GM18951 (cell line): Measurements from ENCODE around the gene MIOS.

ENCODE experiments used
- POLR2A ChIP-seq: IDR thresholded peaks from 4 replicates; pipeline ENCODE4 v1.6.1; 2011; ENCODE audit warnings: mild to moderate bottlenecking; ENCODE audit not compliant: insufficient read length, insufficient read depth; ENCODE audit errors: extremely low read depth
- in situ Hi-C: fragments of 300-500 bp; cut with MboI; formaldehyde crosslinking; loops from one replicate; pipeline ENCODE4 v1.12.0; 2022; ENCODE audit warnings: low sequenced_read_pairs, mixed read lengths, inconsistent platforms; ENCODE audit not compliant: unreplicated experiment

Gene MIOS

DNA sequence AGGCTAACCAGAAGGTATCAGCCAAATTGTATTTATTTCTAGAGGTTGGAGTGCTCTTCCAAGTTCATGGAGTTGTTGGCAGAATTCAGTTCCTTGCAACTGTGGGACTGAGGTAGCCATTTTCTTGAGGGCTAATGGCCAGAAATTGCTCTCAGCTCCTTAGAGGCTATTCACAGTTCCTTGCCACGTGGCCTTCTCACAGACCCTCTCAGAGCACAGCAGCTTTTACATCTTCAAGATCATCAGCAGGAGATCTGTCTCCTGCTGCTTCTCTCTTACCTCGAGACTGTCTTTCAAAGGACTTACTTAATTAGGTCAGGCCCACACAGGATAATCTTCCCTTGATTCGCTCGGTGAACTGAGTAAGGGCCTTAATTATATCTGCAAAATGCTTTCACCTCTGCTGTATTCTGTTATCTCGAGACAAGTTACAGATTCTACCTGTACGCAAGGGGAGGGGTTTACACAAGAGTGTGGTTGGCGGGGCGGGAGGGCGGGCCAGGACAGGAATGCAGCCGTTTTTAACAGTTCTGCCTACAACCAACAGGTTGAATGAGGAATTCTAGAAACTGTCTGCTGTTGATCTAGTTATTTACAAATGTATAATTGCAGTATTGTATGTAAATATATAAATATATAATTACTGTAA lies 15.0 kb downstream of the MIOS start:
- in situ Hi-C loops: no loop called here
- TF ChIP-seq POLR2A: no peak

DNA sequence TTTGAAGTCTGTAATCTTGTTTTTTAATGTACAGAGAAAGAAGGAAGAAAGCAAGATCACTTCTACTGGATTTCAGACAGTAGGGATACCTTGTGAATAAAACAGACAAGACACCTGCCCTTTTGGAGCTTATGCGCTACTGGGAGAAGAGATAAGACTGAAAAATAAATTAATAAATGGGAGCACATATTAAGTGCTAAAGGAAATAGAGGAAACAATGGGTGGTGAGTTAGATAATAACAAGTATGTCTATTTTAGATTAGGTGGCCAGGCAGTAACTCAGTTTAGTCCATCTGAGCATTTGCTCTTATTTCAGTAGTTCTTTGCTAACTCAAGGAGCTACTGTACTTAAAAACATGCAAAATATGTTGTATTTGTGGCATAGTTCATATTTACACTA lies 15.9 kb downstream of the MIOS start:
- in situ Hi-C loops: no loop called here
- TF ChIP-seq POLR2A: no peak

DNA sequence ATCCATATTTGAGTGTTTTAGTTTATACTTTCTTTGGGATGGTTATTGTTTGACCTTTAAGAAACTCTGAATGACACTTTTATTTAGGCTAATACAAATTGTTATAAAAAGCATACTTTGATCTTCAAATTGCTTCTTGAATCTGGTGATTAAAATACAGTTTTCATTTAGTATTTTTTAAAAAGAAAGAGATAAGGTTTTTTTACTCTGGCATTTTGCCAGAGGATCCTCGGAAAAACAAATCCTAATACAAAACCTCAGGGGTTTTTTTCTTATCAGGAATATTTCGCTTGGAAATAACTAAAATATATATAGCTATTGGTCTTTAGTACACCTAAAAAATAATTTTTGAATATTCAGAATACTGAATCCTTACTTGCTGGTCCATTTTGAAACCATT lies 17.0 kb downstream of the MIOS start:
- in situ Hi-C loops: no loop called here
- TF ChIP-seq POLR2A: no peak

DNA sequence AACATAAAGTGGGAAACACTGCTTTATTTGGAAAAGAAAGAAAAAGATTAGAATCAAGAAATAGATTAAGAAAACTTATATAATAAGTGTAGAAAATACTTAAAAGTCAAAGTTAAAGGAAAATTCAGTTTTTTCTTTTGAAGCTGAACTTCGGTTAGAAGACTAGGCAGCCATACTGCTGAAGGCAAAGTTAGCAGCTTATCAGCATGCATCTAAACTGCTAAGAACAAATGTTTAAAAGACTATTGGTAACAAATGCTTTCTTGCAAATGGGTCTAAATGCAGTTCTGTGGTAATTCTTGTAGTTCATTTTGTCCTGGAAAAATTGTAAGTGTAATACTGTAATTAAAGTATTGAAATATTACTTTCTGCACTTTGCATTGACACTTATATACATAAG lies 18.0 kb downstream of the MIOS start:
- TF ChIP-seq POLR2A: no peak
- in situ Hi-C loops: no loop called here

DNA sequence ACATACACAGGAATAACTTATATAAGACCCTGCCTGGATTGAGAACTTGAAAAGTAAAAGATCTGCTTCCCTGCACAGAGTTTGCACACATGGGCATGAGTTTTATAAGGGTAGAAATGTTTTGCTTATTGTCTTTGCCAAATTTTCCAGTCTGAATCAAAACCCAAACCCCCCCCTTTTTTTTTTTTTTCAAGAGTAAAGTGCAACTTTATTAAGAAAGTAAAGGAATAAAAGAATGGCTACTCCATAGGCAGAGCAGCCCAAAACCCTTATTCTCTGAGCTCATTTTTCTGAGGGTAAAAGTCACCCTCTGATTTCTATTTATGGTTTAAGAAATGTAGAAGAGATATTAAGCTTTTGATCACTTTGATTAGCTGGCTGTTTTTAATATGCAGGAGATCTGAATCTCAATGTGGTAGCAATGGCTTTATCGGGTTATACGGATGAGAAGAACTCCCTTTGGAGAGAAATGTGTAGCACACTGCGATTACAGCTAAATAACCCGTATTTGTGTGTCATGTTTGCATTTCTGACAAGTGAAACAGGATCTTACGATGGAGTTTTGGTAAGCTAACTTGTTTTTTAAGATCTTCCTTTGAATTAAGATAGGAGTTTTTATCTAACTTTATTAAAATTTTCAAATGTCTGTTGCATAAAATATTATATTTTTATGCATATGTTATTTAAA lies 18.7 kb downstream of the MIOS start:
- in situ Hi-C loops: no loop called here

DNA sequence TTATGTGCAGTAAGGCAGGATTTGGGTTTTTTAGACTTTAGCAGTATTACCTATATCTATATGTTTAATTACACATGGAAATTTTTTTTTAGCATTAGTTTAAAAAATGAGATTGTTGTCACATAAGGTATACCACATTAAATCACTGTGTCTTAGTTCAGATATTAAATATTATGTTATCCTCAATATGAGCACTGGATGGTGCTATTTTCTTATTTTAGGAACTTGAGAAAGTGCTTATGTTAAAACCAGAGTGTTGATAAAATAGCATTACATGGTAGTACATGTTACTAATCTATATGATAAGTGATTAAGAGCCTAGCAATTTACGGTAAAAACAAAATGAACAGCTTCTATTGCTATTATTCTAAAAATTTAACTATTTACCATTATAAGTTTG lies 28.8 kb downstream of the MIOS start:
- in situ Hi-C loops: no loop called here
- no peak for TF ChIP-seq POLR2A

More for the DNA sequence above, 18.7 kb downstream of the MIOS start:
- TF ChIP-seq POLR2A: no peak

DNA sequence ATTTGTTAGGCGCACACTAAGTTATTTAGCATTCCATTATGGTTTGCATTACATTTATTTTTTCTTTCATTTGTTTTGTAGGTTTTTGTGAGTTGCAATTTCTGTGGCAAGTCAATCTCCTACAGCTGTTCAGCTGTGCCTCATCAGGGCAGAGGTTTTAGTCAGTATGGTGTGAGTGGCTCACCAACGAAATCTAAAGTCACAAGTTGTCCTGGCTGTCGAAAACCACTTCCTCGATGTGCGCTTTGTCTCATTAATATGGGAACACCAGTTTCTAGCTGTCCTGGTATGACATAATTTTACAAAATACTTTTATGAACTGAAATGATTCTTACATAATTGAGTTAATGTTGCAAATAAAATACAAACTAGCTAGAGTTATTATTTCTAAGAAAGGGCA lies 29.5 kb downstream of the MIOS start:
- in situ Hi-C loops: no loop called here
- no peak for TF ChIP-seq POLR2A

DNA sequence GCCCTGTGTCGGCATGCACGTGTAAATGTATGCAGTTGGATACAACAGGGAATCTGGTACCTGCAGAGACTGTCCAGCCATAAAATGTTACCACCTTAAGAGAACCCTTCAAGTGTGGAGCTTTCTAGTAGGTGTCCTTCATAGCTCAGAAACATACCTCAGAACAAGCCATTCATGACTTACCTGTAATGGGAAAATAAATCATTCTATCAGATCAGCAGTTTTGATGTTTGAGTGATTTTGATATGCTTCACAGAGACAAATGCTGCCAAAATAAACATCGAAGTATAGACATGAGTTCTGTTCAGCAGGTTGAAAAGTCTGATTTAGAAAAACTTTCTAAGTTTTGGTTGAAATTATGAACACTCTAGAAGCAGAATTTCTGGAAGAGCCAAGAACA lies 40.3 kb downstream of the MIOS start:
- in situ Hi-C loops: no loop called here
- TF ChIP-seq POLR2A: no peak

DNA sequence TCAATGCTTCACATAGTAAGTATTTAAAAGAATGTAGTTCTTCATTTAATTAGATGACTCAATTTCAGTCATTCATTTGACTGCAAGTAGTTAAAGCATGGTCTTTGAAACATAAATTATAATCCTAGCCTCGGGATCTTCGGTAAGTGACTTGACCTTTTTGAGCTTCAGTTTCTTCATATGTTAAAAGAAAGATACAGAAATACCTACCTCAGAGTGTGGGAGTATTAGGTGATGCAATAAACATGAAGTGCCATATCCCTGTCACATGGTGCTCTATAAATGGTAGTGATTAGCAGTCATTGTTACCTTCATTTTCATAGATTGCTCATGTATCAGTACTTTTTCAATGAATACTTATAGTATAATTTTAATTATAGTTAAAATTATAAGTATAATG lies 42.6 kb downstream of the MIOS start:
- no peak for TF ChIP-seq POLR2A
- in situ Hi-C loops: no loop called here

DNA sequence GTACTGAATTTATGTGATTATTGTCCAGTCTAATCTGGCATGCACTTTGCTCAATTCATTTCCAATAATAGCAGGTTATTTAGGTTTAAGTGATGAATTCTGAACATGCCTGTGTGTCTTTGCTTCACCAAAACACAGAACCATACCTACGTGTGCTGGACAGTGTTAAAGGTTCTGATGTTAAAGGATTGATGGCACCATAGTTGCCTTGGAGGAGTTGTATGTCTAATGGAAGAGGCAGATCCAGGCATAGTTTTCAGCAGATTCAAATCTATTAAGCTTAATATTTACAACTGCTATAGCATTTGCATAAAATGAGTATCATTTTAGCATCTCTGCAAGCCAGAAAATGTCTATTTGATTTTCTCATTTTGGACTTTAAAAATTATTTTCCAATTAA lies 45.8 kb downstream of the MIOS start:
- in situ Hi-C loops: no loop called here
- no peak for TF ChIP-seq POLR2A

DNA sequence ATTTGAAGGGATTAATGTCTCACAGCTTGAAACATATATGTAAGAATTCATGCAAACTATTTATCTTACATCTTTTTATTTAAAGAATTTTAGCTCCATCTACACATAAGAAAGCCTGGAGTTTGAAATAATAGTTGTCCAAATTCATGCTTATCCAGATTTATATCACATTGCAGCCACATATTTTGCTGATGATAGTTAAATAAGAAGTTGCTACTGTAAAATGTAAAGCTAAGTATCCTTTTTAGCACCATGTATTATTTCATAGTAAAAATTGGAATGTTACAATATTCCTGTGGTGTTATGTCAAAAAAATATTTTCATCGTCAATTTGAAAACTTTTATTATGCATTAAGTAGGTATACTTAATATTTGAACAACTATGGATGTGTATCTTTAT lies 46.5 kb downstream of the MIOS start:
- in situ Hi-C loops: no loop called here
- no peak for TF ChIP-seq POLR2A

DNA sequence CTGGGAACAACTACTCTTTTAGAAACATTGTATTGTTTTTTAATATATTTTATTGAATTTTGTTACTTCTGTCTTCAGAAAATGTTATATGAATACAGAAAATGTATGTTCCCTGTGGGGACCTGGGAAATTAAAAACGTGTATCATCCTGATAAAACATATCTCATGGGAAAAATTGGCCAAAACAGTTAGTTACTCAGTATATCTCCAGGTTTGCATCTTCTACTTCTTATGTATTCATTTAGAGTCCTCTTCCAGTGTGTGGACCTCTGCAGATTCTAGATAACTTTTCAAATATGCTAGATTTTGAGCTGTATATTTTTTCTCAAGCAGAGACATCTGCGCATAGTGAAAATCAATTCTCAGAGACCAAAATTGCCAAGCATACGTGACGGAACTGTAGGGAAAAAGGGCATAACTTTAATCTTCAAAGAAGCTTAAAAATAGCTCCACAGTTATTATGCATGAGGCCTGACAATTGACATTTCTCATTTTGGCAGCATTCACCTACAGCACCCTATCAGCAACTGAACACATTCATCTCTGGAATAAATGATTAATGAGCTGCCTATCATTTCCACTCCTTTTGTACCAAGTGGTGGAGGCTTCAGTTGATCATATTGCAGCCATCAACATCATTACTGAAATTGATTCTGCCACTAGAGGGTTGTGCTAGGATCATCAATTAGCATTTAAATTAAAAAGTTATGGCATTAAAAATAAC lies 47.5 kb downstream of the MIOS start:
- in situ Hi-C loops: no loop called here
- TF ChIP-seq POLR2A: no peak

DNA sequence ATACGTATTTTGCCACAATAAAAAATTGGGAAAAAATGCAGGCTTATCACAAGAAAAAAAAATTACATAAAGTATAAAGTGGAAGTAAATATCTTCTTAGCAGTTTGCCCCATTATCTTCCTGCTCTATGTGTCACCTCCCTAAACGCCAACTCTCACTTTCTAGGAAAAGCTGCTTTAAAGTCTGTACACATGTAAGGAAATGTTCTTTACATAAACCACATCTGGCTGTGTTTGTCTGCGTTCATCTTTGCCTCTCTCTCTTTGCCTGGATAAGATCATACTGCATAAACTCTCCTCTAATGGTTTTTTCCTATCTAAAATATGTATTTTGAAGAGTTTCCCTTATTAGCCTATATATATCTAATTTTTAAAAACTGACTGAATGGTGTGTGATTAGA lies 50.9 kb downstream of the MIOS start:
- in situ Hi-C loops: no loop called here
- no peak for TF ChIP-seq POLR2A

DNA sequence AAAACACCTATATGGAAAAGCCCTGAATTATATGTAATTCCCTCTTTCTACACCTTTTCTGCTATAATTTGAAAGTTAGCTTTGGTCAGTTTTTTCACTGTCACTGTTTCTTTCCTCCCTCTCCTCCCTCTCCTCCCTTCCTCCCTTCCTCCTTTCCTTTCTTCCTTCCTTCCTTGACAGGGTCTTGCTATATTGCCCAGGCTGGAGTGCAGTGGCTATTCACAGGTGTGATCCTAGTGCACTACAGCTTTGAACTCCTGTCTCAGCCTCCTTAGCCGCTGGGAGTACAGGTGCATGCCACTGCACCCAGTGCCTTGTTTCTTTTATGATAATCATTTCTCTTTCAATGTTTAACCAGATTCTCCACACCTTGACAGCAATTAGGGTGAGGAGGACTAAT lies 51.7 kb downstream of the MIOS start:
- in situ Hi-C loops: no loop called here
- TF ChIP-seq POLR2A: no peak
